Astrocyte of the cerebellum (primary cell): ENCODE measurements around the gene ZBTB25.

Experiments
- DNase-seq: peaks from one replicate; pipeline ENCODE4 v3.0.0-alpha.2; 2011; ENCODE audit warnings: low read depth
- H3K4me3 ChIP-seq: 2 replicates; pipeline ENCODE4 v1.5.1; 2011; ENCODE audit warnings: mild to moderate bottlenecking, low read depth, low read length, moderate library complexity
- CTCF ChIP-seq: IDR thresholded peaks from 2 replicates; pipeline ENCODE4 v1.5.1; 2012; ENCODE audit warnings: low read length, low read depth, moderate library complexity, mild to moderate bottlenecking; ENCODE audit errors: missing control alignments
- in situ Hi-C: cut with HindIII; loops from 2 replicates; pipeline ENCODE4 v1.10.0; 2017; ENCODE audit warnings: low sequenced_read_pairs

ZBTB25 gene

GRCh38 chr14:64503434-64504309 is at the start of gene ZBTB25:
Gene ZBTB25, minus strand, starts transcription at chr14:64503838. Its CDS starts 13,305 bp downstream, at chr14:64490533.
- peak; percentile 77 for DNase-seq
- TF ChIP-seq CTCF, result no peak
- in situ Hi-C loops, result no loop called here
- peak within 1 kb of the TSS; percentile 52 for H3K4me3 ChIP-seq

GRCh38 chr14:64550621-64551333 is 47.1 kb upstream of the ZBTB25 start:
- DNase-seq, result no peak
- in situ Hi-C loops, result no loop called here
- no peak overlapping the region for H3K4me3 ChIP-seq
- TF ChIP-seq CTCF, result no peak

- no peak for TF ChIP-seq CTCF
- DNase-seq, result no peak
- in situ Hi-C loops, result no loop called here
- peak within 1 kb of the TSS; percentile 33 for H3K4me3 ChIP-seq
Measured at GRCh38 chr14:64549791-64550620, 46.4 kb upstream of the ZBTB25 start, which contains the start of gene PPP1R36. Gene PPP1R36, plus strand, starts transcription at chr14:64549961. Its CDS starts 37 bp downstream, at chr14:64549998.

GRCh38 chr14:64549016-64549415 is 45.4 kb upstream of the ZBTB25 start:
- TF ChIP-seq CTCF, result no peak
- in situ Hi-C loops, result no loop called here
- no peak for DNase-seq
- no peak overlapping the region for H3K4me3 ChIP-seq

- TF ChIP-seq CTCF, result no peak
- in situ Hi-C loops, result no loop called here
- no peak overlapping the region for H3K4me3 ChIP-seq
- no peak for DNase-seq
Measured at GRCh38 chr14:64544607-64545312, 41.1 kb upstream of the ZBTB25 start.
